HepG2 (cell line): ENCODE results near the gene FLACC1. TPM values are rescaled to one million over a fixed set of nuclear protein-coding genes. Genes with fewer than 3 reads are reported as not detected.

Source experiments
- CREM ChIP-seq, 2 experiments: sonication (generic) in 1 of 2; formaldehyde crosslinking in 1 of 2; IDR thresholded peaks; 2 replicates each; pipeline versions ENCODE4 v1.4.0 to v1.6.1; 2016 to 2020; ENCODE audit warnings: antibody characterized with exemption in 1 of 2, mild to moderate bottlenecking in 1 of 2, missing genetic modification reagents in 1 of 2
- DMAP1 ChIP-seq: IDR thresholded peaks from 2 replicates; pipeline ENCODE4 v1.6.1; 2016
- FOXO1 ChIP-seq: sonication (generic); formaldehyde crosslinking; IDR thresholded peaks from 2 replicates; pipeline ENCODE4 v1.4.0; 2020; ENCODE audit warnings: missing genetic modification reagents
- FOXP4 ChIP-seq: sonication (generic); formaldehyde crosslinking; IDR thresholded peaks from 2 replicates; pipeline ENCODE4 v1.4.0; 2020; ENCODE audit warnings: missing genetic modification reagents
- GLMP ChIP-seq: sonication (generic); formaldehyde crosslinking; IDR thresholded peaks from 2 replicates; pipeline ENCODE4 v1.9.0; 2021; ENCODE audit warnings: missing genetic modification reagents, mild to moderate bottlenecking, borderline replicate concordance
- HMGXB3 ChIP-seq: sonication (generic); formaldehyde crosslinking; IDR thresholded peaks from 2 replicates; pipeline ENCODE4 v1.4.0; 2020; ENCODE audit warnings: missing genetic modification reagents, borderline replicate concordance
- HNRNPL ChIP-seq: fragments of 200-400 bp; formaldehyde crosslinking; IDR thresholded peaks from 2 replicates; pipeline ENCODE4 v1.6.1; 2017; ENCODE audit warnings: mild to moderate bottlenecking, low read depth, low read length
- HNRNPUL1 ChIP-seq: fragments of 200-400 bp; formaldehyde crosslinking; IDR thresholded peaks from 2 replicates; pipeline ENCODE4 v1.6.1; 2017; ENCODE audit warnings: low read depth, mild to moderate bottlenecking, low read length, moderate library complexity
- MTF1 ChIP-seq: sonication (generic); formaldehyde crosslinking; IDR thresholded peaks from 2 replicates; pipeline ENCODE4 v1.5.0; 2020; ENCODE audit warnings: missing genetic modification reagents
- NPAS2 ChIP-seq: sonication (generic); formaldehyde crosslinking; IDR thresholded peaks from 2 replicates; pipeline ENCODE4 v1.8.0; 2022; ENCODE audit warnings: mild to moderate bottlenecking, missing genetic modification reagents, borderline replicate concordance
- SALL1 ChIP-seq: sonication (generic); formaldehyde crosslinking; IDR thresholded peaks from 2 replicates; pipeline ENCODE4 v1.8.0; 2022; ENCODE audit warnings: mild to moderate bottlenecking, missing genetic modification reagents
- SOX6 ChIP-seq, 2 experiments: fragments of 450-650 bp in 1 of 2; sonication (generic) in 1 of 2; formaldehyde crosslinking in 1 of 2; IDR thresholded peaks; 2 replicates each; pipeline versions ENCODE4 v1.4.0 to v1.6.1; 2017 to 2020; ENCODE audit warnings: antibody characterized with exemption in 1 of 2, mild to moderate bottlenecking in 1 of 2, missing genetic modification reagents in 1 of 2
- ZC3H13 ChIP-seq: sonication (generic); formaldehyde crosslinking; IDR thresholded peaks from 2 replicates; pipeline ENCODE4 v1.8.1; 2023; ENCODE audit warnings: mild to moderate bottlenecking, missing genetic modification reagents, moderate library complexity
- ZNF260 ChIP-seq: sonication (generic); formaldehyde crosslinking; IDR thresholded peaks from 2 replicates; pipeline ENCODE4 v1.4.0; 2020; ENCODE audit warnings: missing genetic modification reagents, low read depth, mild to moderate bottlenecking, borderline replicate concordance
- ZNF280B ChIP-seq: sonication (generic); formaldehyde crosslinking; IDR thresholded peaks from 2 replicates; pipeline ENCODE4 v1.5.0; 2020; ENCODE audit warnings: missing genetic modification reagents, mild to moderate bottlenecking, borderline replicate concordance
- ZNF33B ChIP-seq: sonication (generic); formaldehyde crosslinking; IDR thresholded peaks from 2 replicates; pipeline ENCODE4 v1.5.1; 2020; ENCODE audit warnings: mild to moderate bottlenecking, missing genetic modification reagents
- ZNF343 ChIP-seq: sonication (generic); formaldehyde crosslinking; IDR thresholded peaks from 2 replicates; pipeline ENCODE4 v1.4.0; 2020; ENCODE audit warnings: mild to moderate bottlenecking, missing genetic modification reagents
- ZNF350 ChIP-seq: sonication (generic); formaldehyde crosslinking; IDR thresholded peaks from 2 replicates; pipeline ENCODE4 v1.4.0; 2020; ENCODE audit warnings: mild to moderate bottlenecking, low read depth, missing genetic modification reagents, borderline replicate concordance
- ZNF878 ChIP-seq: sonication (generic); formaldehyde crosslinking; IDR thresholded peaks from 2 replicates; pipeline ENCODE4 v1.8.1; 2023; ENCODE audit warnings: mild to moderate bottlenecking, missing genetic modification reagents, moderate library complexity
- polyA plus RNA-seq, 8 experiments: library from polyadenylated mRNA; depleted of rRNA in 3 of 8; stranded (reverse) in 7 of 8; unstranded in 1 of 8; fragments of >200 nt; fragmentation: Illumina TruSeq in 4 of 8; extraction: Trizol in 4 of 8; gene quantifications; 2 replicates each; pipeline versions ENCODE4 v1.2.1 to v1.2.3, GENCODE V29; 2011 to 2016; ENCODE audit warnings: low read depth in 4 of 8, missing spikeins in 1 of 8, mixed read lengths in 1 of 8; ENCODE audit not compliant: insufficient read depth in 1 of 8
- total RNA-seq, 5 experiments: library from RNA; depleted of rRNA; stranded (reverse); fragments of >200 nt; fragmentation: Illumina TruSeq; extraction: Trizol; gene quantifications; 2 replicates each; pipeline ENCODE4 v1.2.3, GENCODE V29; 2016; ENCODE audit warnings: low read depth in 1 of 5

FLACC1 gene
- total and polyA plus RNA-seq, 2 of the 13 experiments (the other 11 are each of a cell fraction or from before 2014, with no cell fraction given), result 0.35 to 0.59 TPM

- no peak; the same call in 1 of the 2 replicates for TF ChIP-seq FOXP4 (CRISPR knock-in tag)
- TF ChIP-seq NPAS2 (CRISPR knock-in tag), result no peak
- TF ChIP-seq GLMP, result no peak
- TF ChIP-seq ZC3H13, result no peak; the same call in 1 of the 2 replicates
- TF ChIP-seq FOXO1, result 0 out of 2 replicates have a peak, but pooled peaks have one; percentile 17
- peak; percentile 24; the same call in 1 of the 2 replicates for TF ChIP-seq HMGXB3 (CRISPR knock-in tag)
- TF ChIP-seq DMAP1 (CRISPR knock-in tag), result peak; percentile 75
- TF ChIP-seq ZNF260, result 0 out of 2 replicates have a peak, but pooled peaks have one; percentile 49
- TF ChIP-seq ZNF280B, result no peak
- no peak for TF ChIP-seq HNRNPUL1
- no peak for TF ChIP-seq ZNF343
- peak; percentile 26; the same call in 1 of the 2 replicates for TF ChIP-seq ZNF878 (CRISPR knock-in tag)
- TF ChIP-seq ZNF33B (CRISPR knock-in tag), result no peak
- TF ChIP-seq SALL1 (CRISPR knock-in tag), result peak; percentile 81
- peak; percentile 59; the same call in 1 of the 2 replicates for TF ChIP-seq MTF1 (CRISPR knock-in tag)
- 0 out of 2 replicates have a peak, but pooled peaks have one; percentile 9 for TF ChIP-seq CREM (IDR thresholded peaks at IDR 0.05)
- no peak for TF ChIP-seq CREM (CRISPR knock-in tag; IDR thresholded peaks at IDR 0.05)
- no peak for TF ChIP-seq SOX6 (IDR thresholded peaks at IDR 0.05)
- peak; percentile 59; the same call in 1 of the 2 replicates for TF ChIP-seq SOX6 (CRISPR knock-in tag; IDR thresholded peaks at IDR 0.05)
- TF ChIP-seq HNRNPL, result no peak
- peak; percentile 28 for TF ChIP-seq ZNF350 (CRISPR knock-in tag)
Measured at GRCh38 chr2:201257956-201258665, 99.0 kb downstream of the FLACC1 start (continued).
